ENCODE results near the gene SEPTIN5.

Gene SEPTIN5

GRCh38 chr22:19769393-19769715, 55.1 kb downstream of the SEPTIN5 start:
- no peak for DNase-seq (ENCODE audit: insufficient read length, low spot score)
- no peak for FAIRE-seq

DNA sequence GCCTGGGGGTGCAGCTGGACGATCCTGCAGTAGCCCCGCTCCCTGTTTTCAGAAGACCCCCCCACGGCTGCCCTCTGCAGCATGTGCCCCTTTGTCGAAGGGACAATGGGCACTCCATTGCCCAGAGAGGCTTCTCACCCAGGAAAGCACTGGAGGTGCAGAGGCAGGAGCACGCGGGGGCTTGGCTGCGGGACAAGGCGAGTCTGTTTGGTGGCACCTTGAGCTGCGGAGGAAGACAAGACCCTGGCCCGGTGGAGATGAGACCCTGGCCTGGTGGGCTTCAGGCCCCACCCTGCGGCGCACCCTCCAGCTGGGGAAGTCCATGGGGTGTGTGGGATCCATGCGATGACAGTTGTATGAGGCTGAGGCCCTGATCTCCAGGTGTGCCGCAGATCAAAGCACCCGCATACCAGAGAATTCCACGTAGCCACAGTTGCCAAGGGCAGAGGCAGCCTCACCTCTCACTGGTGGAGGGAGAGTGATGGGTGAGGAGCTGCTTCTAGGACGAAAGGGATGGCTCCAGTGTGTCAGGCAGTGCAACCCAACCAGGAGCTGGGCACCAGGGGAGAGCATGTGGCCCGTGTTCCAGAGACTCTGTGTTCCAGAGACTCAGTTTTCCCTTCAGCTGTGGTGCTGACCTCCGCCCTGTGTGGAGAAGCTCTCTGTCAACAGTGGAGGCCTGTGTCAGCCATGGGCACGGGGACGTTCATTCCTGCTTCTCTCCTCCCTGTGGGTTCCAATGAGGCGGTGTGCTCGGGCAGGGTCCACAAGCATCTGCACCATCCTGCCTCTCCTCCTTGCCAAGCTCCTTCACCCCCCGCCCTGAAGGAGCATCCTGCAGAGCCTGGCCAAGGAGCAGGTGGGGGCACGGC, 56.3 kb downstream of the SEPTIN5 start:
- FAIRE-seq (no peak), DNase-seq (ENCODE audit: insufficient read length, low spot score) (no peak)

DNA sequence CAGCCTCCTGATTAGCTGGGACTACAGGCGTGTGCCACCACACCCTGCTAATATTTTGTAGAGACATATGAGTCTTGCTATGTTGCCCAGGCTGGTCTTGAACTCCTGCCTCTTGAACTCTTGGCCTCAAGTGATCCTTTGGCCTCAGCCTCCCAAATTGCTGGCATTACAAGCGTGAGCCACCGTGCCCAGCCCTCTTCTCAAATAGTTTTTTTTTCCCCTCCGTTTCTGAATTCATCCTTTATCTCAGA, 58.0 kb downstream of the SEPTIN5 start:
- DNase-seq (ENCODE audit: insufficient read length, low spot score) (no peak), FAIRE-seq (no peak)

Measured in HTR-8/SVneo (cell line).